CD4-positive, alpha-beta T cell treated with Interleukin-15 for 1 hour (primary cell): ENCODE measurements around the gene PLXNB2.

Source experiments
- DNase-seq: peaks from one replicate; pipeline ENCODE4 v3.0.0-alpha.2; 2020

The PLXNB2 gene

GRCh38 chr22:50250249-50250554 is 57.2 kb downstream of the PLXNB2 start:
- no peak for DNase-seq

GRCh38 chr22:50249341-50250248 is 57.9 kb downstream of the PLXNB2 start:
- no peak for DNase-seq

- DNase-seq = no peak
These were observed 59.0 kb downstream of the PLXNB2 start for GRCh38 chr22:50248196-50249081.

GRCh38 chr22:50247748-50248147 is 59.7 kb downstream of the PLXNB2 start:
- peak; percentile 79 for DNase-seq

GRCh38 chr22:50246242-50247175 is 60.9 kb downstream of the PLXNB2 start:
- DNase-seq = no peak

GRCh38 chr22:50245214-50246072 is 62.0 kb downstream of the PLXNB2 start:
- DNase-seq = no peak

GRCh38 chr22:50244420-50245213 is 62.8 kb downstream of the PLXNB2 start, which contains the start of gene TUBGCP6:
Gene TUBGCP6, minus strand, starts transcription at chr22:50245023. Its CDS starts 564 bp downstream, at chr22:50244459.
- DNase-seq = peak; percentile 90

GRCh38 chr22:50243685-50244419 is 63.6 kb downstream of the PLXNB2 start:
- DNase-seq = no peak

- DNase-seq = no peak
These were observed 65.0 kb downstream of the PLXNB2 start for GRCh38 chr22:50242406-50242949.

GRCh38 chr22:50238755-50239154 is 68.7 kb downstream of the PLXNB2 start:
- no peak for DNase-seq

GRCh38 chr22:50236731-50237409 is 70.6 kb downstream of the PLXNB2 start:
- DNase-seq = no peak

GRCh38 chr22:50233223-50233622 is 74.2 kb downstream of the PLXNB2 start:
- DNase-seq = no peak

- DNase-seq = no peak
These were observed 74.8 kb downstream of the PLXNB2 start for GRCh38 chr22:50232481-50233151.

GRCh38 chr22:50229370-50229769 is 78.1 kb downstream of the PLXNB2 start:
- DNase-seq = no peak

- DNase-seq = no peak
These were observed 79.1 kb downstream of the PLXNB2 start for GRCh38 chr22:50228366-50228765.

- no peak for DNase-seq
These were observed 79.7 kb downstream of the PLXNB2 start for GRCh38 chr22:50227579-50228215.

- DNase-seq = no peak
These were observed 80.6 kb downstream of the PLXNB2 start for GRCh38 chr22:50226875-50227165.
